Endothelial cell (in vitro differentiated cells): ENCODE results near the gene CYP4F12. TPM values are rescaled to one million over a fixed set of nuclear protein-coding genes. Genes with fewer than 3 reads are reported as not detected.

Source experiments
- DNase-seq: peaks from one replicate; pipeline ENCODE4 v3.0.0; 2021; ENCODE audit warnings: low spot score
- H3K27ac Mint-ChIP-seq: one replicate; pipeline ENCODE4 v1.8.0; 2021; ENCODE audit warnings: mixed read lengths, inconsistent platforms; ENCODE audit not compliant: unreplicated experiment
- H3K27me3 Mint-ChIP-seq: one replicate; pipeline ENCODE4 v1.8.0; 2021; ENCODE audit warnings: mild to moderate bottlenecking, moderate library complexity, mixed read lengths, inconsistent platforms; ENCODE audit not compliant: unreplicated experiment
- H3K36me3 Mint-ChIP-seq: one replicate; pipeline ENCODE4 v1.8.0; 2021; ENCODE audit warnings: mild to moderate bottlenecking, low read depth, mixed read lengths, inconsistent platforms; ENCODE audit not compliant: unreplicated experiment
- H3K4me1 Mint-ChIP-seq: one replicate; pipeline ENCODE4 v1.8.0; 2021; ENCODE audit warnings: mild to moderate bottlenecking, mixed read lengths, inconsistent platforms; ENCODE audit not compliant: unreplicated experiment
- H3K4me3 Mint-ChIP-seq: one replicate; pipeline ENCODE4 v1.8.0; 2021; ENCODE audit warnings: mild to moderate bottlenecking, mixed read lengths, inconsistent platforms; ENCODE audit not compliant: unreplicated experiment
- H3K9me3 Mint-ChIP-seq: one replicate; pipeline ENCODE4 v1.8.0; 2021; ENCODE audit warnings: mixed read lengths, inconsistent platforms; ENCODE audit not compliant: unreplicated experiment
- total RNA-seq: library from RNA; stranded (reverse); fragmentation: NEBNext Ultra II Directional; extraction: Animal tissue kit (Norgen Biotek cat#: 25700); gene quantifications from one replicate; pipeline ENCODE4 v1.2.1, GENCODE V29; 2021; ENCODE audit not compliant: unreplicated experiment
- TF ChIP-seq, protein P1 (sequence below): fragments of 200-600 bp; sonication (generic); IDR thresholded peaks from one replicate; pipeline ENCODE4 v1.5.0; 2021; ENCODE audit warnings: antibody characterized with exemption; ENCODE audit not compliant: unreplicated experiment

The CYP4F12 gene
- total RNA-seq, 1 donor from 2014 or later: not detected

DNA sequence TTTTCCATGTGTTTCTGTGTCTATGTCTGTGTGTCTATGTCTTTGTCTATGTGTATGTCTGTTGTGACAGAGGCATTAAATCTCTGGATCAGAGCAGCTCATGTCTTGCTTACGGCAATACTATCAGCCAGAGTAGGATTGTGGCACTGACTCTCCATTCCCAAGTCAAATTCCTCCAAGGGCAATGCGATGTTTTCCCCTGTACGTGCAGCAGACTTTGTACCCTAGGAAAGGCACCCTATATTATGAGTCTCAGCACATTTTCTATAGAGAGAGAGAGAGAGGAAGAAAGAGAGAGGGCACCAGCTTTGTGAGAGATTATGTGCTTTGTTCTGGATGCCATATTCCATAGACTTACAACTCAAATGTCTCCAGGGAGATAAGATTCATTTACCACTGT is 21.1 kb upstream of the CYP4F12 start:
- no peak for DNase-seq
- Mint-ChIP-seq H3K9me3 (peaks cover 62% of the 10 kb centered on the region), H3K36me3 (peaks cover 8% of the 10 kb centered on the region)

DNA sequence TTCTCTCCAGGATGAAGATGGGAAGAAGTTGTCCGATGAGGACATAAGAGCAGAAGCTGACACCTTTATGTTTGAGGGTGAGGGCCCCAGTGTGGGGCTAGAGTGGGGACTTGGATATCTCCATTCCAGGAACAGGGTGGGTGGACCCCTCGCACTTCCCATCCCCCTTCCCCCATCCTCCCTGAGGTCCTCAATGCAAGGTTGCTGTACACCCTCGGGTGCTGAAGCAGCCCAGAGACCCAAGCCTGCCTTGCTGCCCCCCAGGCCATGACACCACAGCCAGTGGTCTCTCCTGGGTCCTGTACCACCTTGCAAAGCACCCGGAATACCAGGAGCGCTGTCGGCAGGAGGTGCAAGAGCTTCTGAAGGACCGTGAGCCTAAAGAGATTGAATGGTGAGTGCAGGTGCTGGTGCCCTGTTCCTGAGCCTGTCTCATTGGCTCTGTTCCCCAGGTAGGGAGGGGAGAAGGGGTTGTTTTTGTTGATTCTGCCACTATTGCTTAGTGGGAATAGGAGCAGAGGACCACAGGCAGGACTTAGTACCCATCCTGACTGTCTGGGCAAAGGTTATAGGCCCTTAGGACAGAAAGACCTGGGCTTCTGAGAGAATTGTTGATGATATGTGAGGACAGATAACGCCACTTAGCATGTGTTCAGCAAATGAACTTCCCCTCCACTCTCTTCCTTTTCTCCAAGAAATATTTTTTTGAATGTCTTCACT is 20.2 kb upstream of the CYP4F12 start:
- no peak overlapping the region for H3K4me3 Mint-ChIP-seq
- TF ChIP-seq, protein P1, sequence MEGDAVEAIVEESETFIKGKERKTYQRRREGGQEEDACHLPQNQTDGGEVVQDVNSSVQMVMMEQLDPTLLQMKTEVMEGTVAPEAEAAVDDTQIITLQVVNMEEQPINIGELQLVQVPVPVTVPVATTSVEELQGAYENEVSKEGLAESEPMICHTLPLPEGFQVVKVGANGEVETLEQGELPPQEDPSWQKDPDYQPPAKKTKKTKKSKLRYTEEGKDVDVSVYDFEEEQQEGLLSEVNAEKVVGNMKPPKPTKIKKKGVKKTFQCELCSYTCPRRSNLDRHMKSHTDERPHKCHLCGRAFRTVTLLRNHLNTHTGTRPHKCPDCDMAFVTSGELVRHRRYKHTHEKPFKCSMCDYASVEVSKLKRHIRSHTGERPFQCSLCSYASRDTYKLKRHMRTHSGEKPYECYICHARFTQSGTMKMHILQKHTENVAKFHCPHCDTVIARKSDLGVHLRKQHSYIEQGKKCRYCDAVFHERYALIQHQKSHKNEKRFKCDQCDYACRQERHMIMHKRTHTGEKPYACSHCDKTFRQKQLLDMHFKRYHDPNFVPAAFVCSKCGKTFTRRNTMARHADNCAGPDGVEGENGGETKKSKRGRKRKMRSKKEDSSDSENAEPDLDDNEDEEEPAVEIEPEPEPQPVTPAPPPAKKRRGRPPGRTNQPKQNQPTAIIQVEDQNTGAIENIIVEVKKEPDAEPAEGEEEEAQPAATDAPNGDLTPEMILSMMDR: no peak
- peaks cover 56% of the 10 kb centered on the region for H3K9me3 Mint-ChIP-seq
- no peak for DNase-seq
- H3K27ac Mint-ChIP-seq: no peak overlapping the region
- H3K27me3 Mint-ChIP-seq: peaks cover 4% of the 10 kb centered on the region
- no peaks in the 10 kb centered on the region for H3K4me1 Mint-ChIP-seq
- H3K36me3 Mint-ChIP-seq: peaks cover 8% of the 10 kb centered on the region

More for the DNA sequence above, 21.1 kb upstream of the CYP4F12 start:
- no peaks in the 10 kb centered on the region for H3K4me1 Mint-ChIP-seq
- H3K27me3 Mint-ChIP-seq: peaks cover 4% of the 10 kb centered on the region
- TF ChIP-seq, protein P1: no peak
- no peak overlapping the region for H3K4me3 Mint-ChIP-seq
- no peak overlapping the region for H3K27ac Mint-ChIP-seq

DNA sequence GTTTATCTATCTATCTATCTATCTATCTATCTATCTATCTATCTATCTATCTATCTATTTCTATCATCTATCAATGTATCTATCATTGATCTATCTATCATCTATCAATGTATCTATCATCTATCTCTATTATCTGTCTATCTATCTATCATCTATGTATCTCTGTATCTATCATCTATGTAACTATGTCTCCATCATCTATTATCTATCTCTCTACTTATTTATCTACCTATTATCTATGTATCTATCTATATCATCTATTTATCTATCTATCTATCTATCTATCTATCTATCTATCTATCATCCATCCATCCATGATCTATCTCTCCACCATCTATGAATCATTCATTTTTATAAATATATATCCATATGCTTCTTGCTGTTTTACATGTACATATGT is 16.4 kb upstream of the CYP4F12 start:
- no peak overlapping the region for H3K27ac Mint-ChIP-seq
- peaks cover 43% of the 10 kb centered on the region for H3K9me3 Mint-ChIP-seq
- H3K36me3 Mint-ChIP-seq: peaks cover 3% of the 10 kb centered on the region
- no peaks in the 10 kb centered on the region for H3K4me1 Mint-ChIP-seq
- TF ChIP-seq, protein P1: no peak
- H3K27me3 Mint-ChIP-seq: peaks cover 8% of the 10 kb centered on the region
- H3K4me3 Mint-ChIP-seq: no peak overlapping the region
- no peak for DNase-seq

DNA sequence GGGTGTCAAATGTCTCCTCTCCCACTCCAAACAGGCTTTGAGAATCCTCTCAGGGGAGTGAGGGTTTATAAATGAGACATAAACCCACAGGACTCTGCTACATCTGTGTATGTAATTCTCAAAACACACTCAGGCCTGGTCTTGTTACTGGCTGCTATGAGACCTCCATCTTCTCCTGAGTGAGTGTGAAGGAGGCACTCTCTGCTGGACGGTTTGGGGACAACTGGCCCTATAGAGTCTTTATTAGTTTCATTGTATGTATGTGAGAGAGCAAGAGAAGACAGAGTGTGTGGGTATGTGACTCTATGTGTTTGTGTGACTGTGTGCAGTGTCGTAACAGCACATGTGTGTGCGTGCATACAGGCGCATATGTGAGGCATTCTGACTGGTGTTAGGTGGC is 9.6 kb upstream of the CYP4F12 start:
- DNase-seq: no peak
- H3K9me3 Mint-ChIP-seq: peaks cover 41% of the 10 kb centered on the region
- H3K27ac Mint-ChIP-seq: no peak overlapping the region
- TF ChIP-seq, protein P1: no peak
- H3K27me3 Mint-ChIP-seq: peaks cover 6% of the 10 kb centered on the region
- H3K4me1 Mint-ChIP-seq: no peaks in the 10 kb centered on the region
- peaks cover 4% of the 10 kb centered on the region for H3K36me3 Mint-ChIP-seq
- no peak overlapping the region for H3K4me3 Mint-ChIP-seq

DNA sequence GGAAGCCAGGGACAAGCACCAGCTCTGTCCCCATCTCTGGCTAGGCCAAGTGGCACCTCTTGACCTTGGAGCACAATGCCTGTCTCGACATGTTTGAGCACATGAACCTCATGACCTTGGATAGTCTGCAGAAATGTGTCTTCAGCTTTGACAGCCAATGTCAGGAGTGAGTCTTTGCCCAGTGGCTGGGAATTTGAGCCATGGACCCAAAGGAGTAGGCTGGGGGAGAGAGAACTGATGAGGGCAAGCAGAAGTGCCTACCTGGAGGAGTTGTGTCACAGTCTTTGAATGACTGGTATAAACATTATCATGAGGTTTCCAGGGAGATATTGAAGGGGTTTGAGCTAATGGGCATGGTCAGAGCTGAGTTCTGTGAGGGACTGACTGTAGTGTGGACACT is 6.7 kb upstream of the CYP4F12 start:
- TF ChIP-seq, protein P1: no peak
- no peak overlapping the region for H3K4me3 Mint-ChIP-seq
- H3K36me3 Mint-ChIP-seq: peaks cover 8% of the 10 kb centered on the region
- H3K27ac Mint-ChIP-seq: no peak overlapping the region
- no peak for DNase-seq
- peaks cover 6% of the 10 kb centered on the region for H3K27me3 Mint-ChIP-seq
- H3K4me1 Mint-ChIP-seq: no peaks in the 10 kb centered on the region
- peaks cover 46% of the 10 kb centered on the region for H3K9me3 Mint-ChIP-seq
